HepG2 (cell line): Measurements from ENCODE around the gene OR2V2. TPM values are rescaled to one million over a fixed set of nuclear protein-coding genes. Genes with fewer than 3 reads are reported as not detected.

Source experiments
- ASH2L ChIP-seq: fragments of 300-600, 200-600 bp; sonication (generic); IDR thresholded peaks from 2 replicates; pipeline ENCODE4 v1.7.0; 2017; ENCODE audit warnings: low read depth, mild to moderate bottlenecking, moderate library complexity, mixed read lengths, low read length; ENCODE audit not compliant: insufficient read length
- CEBPZ ChIP-seq: IDR thresholded peaks from 2 replicates; pipeline ENCODE4 v1.6.1; 2012; ENCODE audit warnings: low read length, improper control_type of control experiment
- FOXA3 ChIP-seq: IDR thresholded peaks from 2 replicates; pipeline ENCODE4 v1.6.1; 2016; ENCODE audit warnings: missing genetic modification reagents, missing compliant biosample characterization
- GTF2F1 ChIP-seq: fragments of 150-350 bp; IDR thresholded peaks from 2 replicates; pipeline ENCODE4 v1.6.1; 2014; ENCODE audit warnings: low read length
- GZF1 ChIP-seq: sonication (generic); formaldehyde crosslinking; IDR thresholded peaks from 2 replicates; pipeline ENCODE4 v1.5.1; 2020; ENCODE audit warnings: mild to moderate bottlenecking, missing genetic modification reagents
- IKZF4 ChIP-seq: sonication (generic); formaldehyde crosslinking; IDR thresholded peaks from 2 replicates; pipeline ENCODE4 v1.5.1; 2020; ENCODE audit warnings: borderline replicate concordance, mild to moderate bottlenecking, low read depth, missing genetic modification reagents; ENCODE audit errors: not compliant biosample characterization
- IRF2 ChIP-seq: IDR thresholded peaks from 2 replicates; pipeline ENCODE4 v1.6.1; 2018; ENCODE audit warnings: missing genetic modification reagents, missing compliant biosample characterization
- LRRFIP1 ChIP-seq: sonication (generic); formaldehyde crosslinking; conservative IDR thresholded peaks from 2 replicates; pipeline ENCODE4 v1.4.0; 2020; ENCODE audit warnings: missing genetic modification reagents
- POGZ ChIP-seq: sonication (generic); formaldehyde crosslinking; IDR thresholded peaks from 2 replicates; pipeline ENCODE4 v1.4.0; 2020; ENCODE audit warnings: mild to moderate bottlenecking, missing genetic modification reagents
- PRPF4 ChIP-seq: fragments of 200-400 bp; formaldehyde crosslinking; IDR thresholded peaks from 2 replicates; pipeline ENCODE4 v1.6.1; 2016; ENCODE audit warnings: low read length, low read depth; ENCODE audit not compliant: poor library complexity, severe bottlenecking
- RBFOX2 ChIP-seq: fragments of 200-400 bp; formaldehyde crosslinking; IDR thresholded peaks from 2 replicates; pipeline ENCODE4 v1.6.1; 2017; ENCODE audit warnings: low read depth, mild to moderate bottlenecking, low read length
- SMAD1 ChIP-seq: sonication (generic); formaldehyde crosslinking; IDR thresholded peaks from 2 replicates; pipeline ENCODE4 v1.4.0; 2020; ENCODE audit warnings: missing genetic modification reagents, low read depth, mild to moderate bottlenecking, borderline replicate concordance
- SSRP1 ChIP-seq: IDR thresholded peaks from 2 replicates; pipeline ENCODE4 v1.6.1; 2016; ENCODE audit warnings: control low read depth
- TBX2 ChIP-seq: sonication (generic); formaldehyde crosslinking; IDR thresholded peaks from 2 replicates; pipeline ENCODE4 v1.5.0; 2020; ENCODE audit warnings: missing genetic modification reagents, mild to moderate bottlenecking, borderline replicate concordance
- TEAD3 ChIP-seq: optimal IDR thresholded peaks from 2 replicates; pipeline ENCODE3; 2016; ENCODE audit warnings: borderline replicate concordance
- TGIF2 ChIP-seq: IDR thresholded peaks from 2 replicates; pipeline ENCODE4 v1.6.1; 2016; ENCODE audit warnings: control low read depth, missing compliant biosample characterization
- XBP1 ChIP-seq: sonication (generic); formaldehyde crosslinking; IDR thresholded peaks from 2 replicates; pipeline ENCODE4 v1.5.0; 2020; ENCODE audit warnings: missing genetic modification reagents
- ZIK1 ChIP-seq: sonication (generic); formaldehyde crosslinking; IDR thresholded peaks from 2 replicates; pipeline ENCODE4 v1.5.0; 2020; ENCODE audit warnings: mild to moderate bottlenecking, low read depth, missing genetic modification reagents, borderline replicate concordance
- ZNF18 ChIP-seq: sonication (generic); formaldehyde crosslinking; IDR thresholded peaks from 2 replicates; pipeline ENCODE4 v1.8.0; 2022; ENCODE audit warnings: mild to moderate bottlenecking, missing genetic modification reagents; ENCODE audit not compliant: insufficient replicate concordance
- ZNF20 ChIP-seq: sonication (generic); formaldehyde crosslinking; IDR thresholded peaks from 2 replicates; pipeline ENCODE4 v1.4.0; 2020; ENCODE audit warnings: mild to moderate bottlenecking, moderate library complexity, missing genetic modification reagents
- ZNF230 ChIP-seq: sonication (generic); formaldehyde crosslinking; IDR thresholded peaks from 2 replicates; pipeline ENCODE4 v1.4.0; 2020; ENCODE audit warnings: mild to moderate bottlenecking, missing genetic modification reagents
- ZNF263 ChIP-seq: sonication (generic); formaldehyde crosslinking; IDR thresholded peaks from 2 replicates; pipeline ENCODE4 v1.4.0; 2020; ENCODE audit warnings: missing genetic modification reagents
- ZNF382 ChIP-seq: sonication (generic); formaldehyde crosslinking; IDR thresholded peaks from 2 replicates; pipeline ENCODE4 v1.5.0; 2020; ENCODE audit warnings: missing genetic modification reagents, mild to moderate bottlenecking, borderline replicate concordance
- polyA plus RNA-seq, 8 experiments: library from polyadenylated mRNA; depleted of rRNA in 3 of 8; stranded (reverse) in 7 of 8; unstranded in 1 of 8; fragments of >200 nt; fragmentation: Illumina TruSeq in 4 of 8; extraction: Trizol in 4 of 8; gene quantifications; 2 replicates each; pipeline versions ENCODE4 v1.2.1 to v1.2.3, GENCODE V29; 2011 to 2016; ENCODE audit warnings: low read depth in 4 of 8, missing spikeins in 1 of 8, mixed read lengths in 1 of 8; ENCODE audit not compliant: insufficient read depth in 1 of 8
- total RNA-seq, 5 experiments: library from RNA; depleted of rRNA; stranded (reverse); fragments of >200 nt; fragmentation: Illumina TruSeq; extraction: Trizol; gene quantifications; 2 replicates each; pipeline ENCODE4 v1.2.3, GENCODE V29; 2016; ENCODE audit warnings: low read depth in 1 of 5

Gene OR2V2
- total and polyA plus RNA-seq, 2 of the 13 experiments (the other 11 are each of a cell fraction or from before 2014, with no cell fraction given), result not detected

GRCh38 chr5:181181650-181182565 lies 34.5 kb downstream of the OR2V2 start (continued):
- TF ChIP-seq SMAD1, result no peak
- TF ChIP-seq IKZF4, result no peak
- TF ChIP-seq GZF1 (CRISPR knock-in tag), result no peak
- peak; percentile 37; the same call in 1 of the 2 replicates for TF ChIP-seq FOXA3 (CRISPR knock-in tag)
- TF ChIP-seq ASH2L, result no peak
- no peak for TF ChIP-seq LRRFIP1 (CRISPR knock-in tag)
- TF ChIP-seq ZNF382 (CRISPR knock-in tag), result no peak
- no peak for TF ChIP-seq TGIF2 (CRISPR knock-in tag)
- TF ChIP-seq IRF2 (CRISPR knock-in tag), result 0 out of 2 replicates have a peak, but pooled peaks have one; percentile 49
- TF ChIP-seq ZNF263 (CRISPR knock-in tag), result no peak
- no peak for TF ChIP-seq ZNF230 (CRISPR knock-in tag)
- TF ChIP-seq ZNF20 (CRISPR knock-in tag), result no peak
- no peak for TF ChIP-seq XBP1 (CRISPR knock-in tag)
- TF ChIP-seq TEAD3 (CRISPR knock-in tag), result peak; percentile 51
- TF ChIP-seq ZNF18 (CRISPR knock-in tag), result no peak
- no peak for TF ChIP-seq PRPF4
- no peak for TF ChIP-seq CEBPZ
- no peak for TF ChIP-seq POGZ (CRISPR knock-in tag)
- peak; percentile 39; the same call in 1 of the 2 replicates for TF ChIP-seq TBX2 (CRISPR knock-in tag)
- no peak for TF ChIP-seq RBFOX2
- no peak for TF ChIP-seq SSRP1 (CRISPR knock-in tag)
- TF ChIP-seq GTF2F1, result no peak
- no peak for TF ChIP-seq ZIK1 (CRISPR knock-in tag)
